ENCODE measurements around the gene ZNF827.

ZNF827 gene

GRCh38 chr4:145921231-145921630 is 17.4 kb downstream of the ZNF827 start:
- Mint-ChIP-seq H3K9me3 (peaks cover 16% of the 10 kb centered on the region), H3K36me3 (ENCODE audit: low read depth) (no peaks in the 10 kb centered on the region), H3K4me3 (no peak overlapping the region), H3K4me1 (ENCODE audit: low read depth) (no peaks in the 10 kb centered on the region), H3K27ac (no peak overlapping the region), H3K27me3 (no peaks in the 10 kb centered on the region)
- intact Hi-C loops (cut with micrococcal nuclease), result no loop called here

- intact Hi-C loops (cut with micrococcal nuclease), result no loop called here
- Mint-ChIP-seq H3K36me3 (ENCODE audit: low read depth) (no peaks in the 10 kb centered on the region), H3K4me3 (no peak overlapping the region), H3K27me3 (no peaks in the 10 kb centered on the region), H3K27ac (no peak overlapping the region), H3K4me1 (ENCODE audit: low read depth) (no peaks in the 10 kb centered on the region), H3K9me3 (peaks cover 8% of the 10 kb centered on the region)
These were observed 18.4 kb downstream of the ZNF827 start for GRCh38 chr4:145920205-145920604.

- H3K27ac Mint-ChIP-seq, result no peak overlapping the region
- H3K27me3 Mint-ChIP-seq, result no peaks in the 10 kb centered on the region
- H3K4me3 Mint-ChIP-seq, result no peak overlapping the region
- H3K4me1 Mint-ChIP-seq (ENCODE audit: low read depth), result peaks cover 9% of the 10 kb centered on the region
- no peaks in the 10 kb centered on the region for H3K9me3 Mint-ChIP-seq
- no peaks in the 10 kb centered on the region for H3K36me3 Mint-ChIP-seq (ENCODE audit: low read depth)
- intact Hi-C loops (cut with micrococcal nuclease), result no loop called here
These were observed 26.2 kb downstream of the ZNF827 start for GRCh38 chr4:145912376-145912775.

- peaks cover 9% of the 10 kb centered on the region for H3K4me1 Mint-ChIP-seq (ENCODE audit: low read depth)
- no peaks in the 10 kb centered on the region for H3K9me3 Mint-ChIP-seq
- H3K36me3 Mint-ChIP-seq (ENCODE audit: low read depth), result no peaks in the 10 kb centered on the region
- intact Hi-C loops (cut with micrococcal nuclease), result no loop called here
- no peak overlapping the region for H3K27ac Mint-ChIP-seq
- no peaks in the 10 kb centered on the region for H3K27me3 Mint-ChIP-seq
- no peak overlapping the region for H3K4me3 Mint-ChIP-seq
These were observed 28.9 kb downstream of the ZNF827 start for GRCh38 chr4:145909773-145910172.

- H3K4me3 Mint-ChIP-seq, result no peak overlapping the region
- intact Hi-C loops (cut with micrococcal nuclease), result no loop called here
- no peaks in the 10 kb centered on the region for H3K36me3 Mint-ChIP-seq (ENCODE audit: low read depth)
- H3K27ac Mint-ChIP-seq, result no peak overlapping the region
- H3K9me3 Mint-ChIP-seq, result no peaks in the 10 kb centered on the region
- no peaks in the 10 kb centered on the region for H3K27me3 Mint-ChIP-seq
- peaks cover 13% of the 10 kb centered on the region for H3K4me1 Mint-ChIP-seq (ENCODE audit: low read depth)
These were observed 29.3 kb downstream of the ZNF827 start for GRCh38 chr4:145909281-145909715.

GRCh38 chr4:145907812-145908211 is 30.8 kb downstream of the ZNF827 start:
- Mint-ChIP-seq H3K36me3 (ENCODE audit: low read depth) (no peaks in the 10 kb centered on the region), H3K4me3 (no peak overlapping the region), H3K9me3 (no peaks in the 10 kb centered on the region), H3K27ac (no peak overlapping the region), H3K27me3 (no peaks in the 10 kb centered on the region), H3K4me1 (ENCODE audit: low read depth) (peaks cover 17% of the 10 kb centered on the region)
- intact Hi-C loops (cut with micrococcal nuclease), result no loop called here

- no peaks in the 10 kb centered on the region for H3K36me3 Mint-ChIP-seq (ENCODE audit: low read depth)
- peaks cover 17% of the 10 kb centered on the region for H3K4me1 Mint-ChIP-seq (ENCODE audit: low read depth)
- H3K4me3 Mint-ChIP-seq, result no peak overlapping the region
- no peaks in the 10 kb centered on the region for H3K27me3 Mint-ChIP-seq
- no peaks in the 10 kb centered on the region for H3K9me3 Mint-ChIP-seq
- H3K27ac Mint-ChIP-seq, result no peak overlapping the region
- intact Hi-C loops (cut with micrococcal nuclease), result no loop called here
These were observed 31.2 kb downstream of the ZNF827 start for GRCh38 chr4:145907390-145907789.

GRCh38 chr4:145904413-145905177 is 34.0 kb downstream of the ZNF827 start:
- Mint-ChIP-seq H3K9me3 (no peaks in the 10 kb centered on the region), H3K27ac (no peak overlapping the region), H3K27me3 (no peaks in the 10 kb centered on the region), H3K4me3 (no peak overlapping the region), H3K4me1 (ENCODE audit: low read depth) (peaks cover 12% of the 10 kb centered on the region), H3K36me3 (ENCODE audit: low read depth) (no peaks in the 10 kb centered on the region)
- intact Hi-C loops (cut with micrococcal nuclease), result no loop called here

- H3K36me3 Mint-ChIP-seq (ENCODE audit: low read depth), result no peaks in the 10 kb centered on the region
- H3K4me3 Mint-ChIP-seq, result no peak overlapping the region
- intact Hi-C loops (cut with micrococcal nuclease), result no loop called here
- H3K4me1 Mint-ChIP-seq (ENCODE audit: low read depth), result peaks cover 8% of the 10 kb centered on the region
- H3K27me3 Mint-ChIP-seq, result no peaks in the 10 kb centered on the region
- H3K27ac Mint-ChIP-seq, result no peak overlapping the region
- H3K9me3 Mint-ChIP-seq, result no peaks in the 10 kb centered on the region
These were observed 36.1 kb downstream of the ZNF827 start for GRCh38 chr4:145902522-145902921.

- intact Hi-C loops (cut with micrococcal nuclease), result no loop called here
- no peaks in the 10 kb centered on the region for H3K36me3 Mint-ChIP-seq (ENCODE audit: low read depth)
- no peak overlapping the region for H3K27ac Mint-ChIP-seq
- H3K9me3 Mint-ChIP-seq, result no peaks in the 10 kb centered on the region
- no peak overlapping the region for H3K4me3 Mint-ChIP-seq
- peaks cover 8% of the 10 kb centered on the region for H3K4me1 Mint-ChIP-seq (ENCODE audit: low read depth)
- H3K27me3 Mint-ChIP-seq, result no peaks in the 10 kb centered on the region
These were observed 38.6 kb downstream of the ZNF827 start for GRCh38 chr4:145899886-145900460.

- no peak overlapping the region for H3K4me3 Mint-ChIP-seq
- H3K36me3 Mint-ChIP-seq (ENCODE audit: low read depth), result no peaks in the 10 kb centered on the region
- H3K27me3 Mint-ChIP-seq, result no peaks in the 10 kb centered on the region
- H3K4me1 Mint-ChIP-seq (ENCODE audit: low read depth), result peaks cover under 1% of the 10 kb centered on the region
- intact Hi-C loops (cut with micrococcal nuclease), result no loop called here
- no peaks in the 10 kb centered on the region for H3K9me3 Mint-ChIP-seq
- H3K27ac Mint-ChIP-seq, result no peak overlapping the region
These were observed 39.6 kb downstream of the ZNF827 start for GRCh38 chr4:145898926-145899531.

GRCh38 chr4:145898466-145898865 is 40.2 kb downstream of the ZNF827 start:
- Mint-ChIP-seq H3K9me3 (no peaks in the 10 kb centered on the region), H3K27ac (no peak overlapping the region), H3K4me1 (ENCODE audit: low read depth) (no peaks in the 10 kb centered on the region), H3K27me3 (no peaks in the 10 kb centered on the region), H3K4me3 (no peak overlapping the region), H3K36me3 (ENCODE audit: low read depth) (no peaks in the 10 kb centered on the region)
- intact Hi-C loops (cut with micrococcal nuclease), result no loop called here

- Mint-ChIP-seq H3K27ac (no peak overlapping the region), H3K9me3 (no peaks in the 10 kb centered on the region), H3K36me3 (ENCODE audit: low read depth) (no peaks in the 10 kb centered on the region), H3K4me1 (ENCODE audit: low read depth) (no peaks in the 10 kb centered on the region), H3K27me3 (no peaks in the 10 kb centered on the region), H3K4me3 (no peak overlapping the region)
- intact Hi-C loops (cut with micrococcal nuclease), result no loop called here
These were observed 43.6 kb downstream of the ZNF827 start for GRCh38 chr4:145895056-145895455.

GRCh38 chr4:145891958-145892357 is 46.7 kb downstream of the ZNF827 start:
- H3K9me3 Mint-ChIP-seq, result no peaks in the 10 kb centered on the region
- no peak overlapping the region for H3K27ac Mint-ChIP-seq
- no peak overlapping the region for H3K4me3 Mint-ChIP-seq
- intact Hi-C loops (cut with micrococcal nuclease), result no loop called here
- H3K4me1 Mint-ChIP-seq (ENCODE audit: low read depth), result no peaks in the 10 kb centered on the region
- H3K36me3 Mint-ChIP-seq (ENCODE audit: low read depth), result no peaks in the 10 kb centered on the region
- no peaks in the 10 kb centered on the region for H3K27me3 Mint-ChIP-seq

Measured in dendritic cell treated with granulocyte-macrophage colony-stimulating factor and Interleukin-4, amounts not matched to agents 40 ng/mL and 50 ng/mL, for 4 days (primary cell).